GM19035 (cell line): ENCODE results near the gene PTK6.

Experiments used
- ATAC-seq: cut with Tn5 transposase; IDR thresholded peaks from one replicate; pipeline ENCODE4 v1.9.1; 2021; ENCODE audit not compliant: unreplicated experiment

PTK6 gene

DNA sequence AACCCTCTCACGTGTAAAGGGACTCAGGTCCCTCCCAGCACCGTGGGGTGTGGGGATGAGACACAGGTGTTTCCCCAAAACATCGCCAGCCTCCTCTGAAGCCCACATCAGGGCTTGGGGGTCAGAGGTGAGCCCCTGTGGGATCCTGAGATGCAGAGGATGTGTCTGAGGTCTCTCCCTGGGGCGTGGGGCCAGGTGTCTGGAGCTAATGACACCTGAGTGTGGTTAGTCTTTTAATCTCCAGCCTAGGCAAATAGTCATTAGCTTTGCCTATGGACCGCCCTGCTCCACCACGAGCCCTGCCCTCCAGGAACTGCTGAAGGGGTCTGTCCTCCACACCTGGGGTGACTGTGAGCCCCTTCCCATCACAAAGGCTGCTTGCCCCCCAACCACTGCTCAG is 8.6 kb upstream of the PTK6 start:
- ATAC-seq = no peak

DNA sequence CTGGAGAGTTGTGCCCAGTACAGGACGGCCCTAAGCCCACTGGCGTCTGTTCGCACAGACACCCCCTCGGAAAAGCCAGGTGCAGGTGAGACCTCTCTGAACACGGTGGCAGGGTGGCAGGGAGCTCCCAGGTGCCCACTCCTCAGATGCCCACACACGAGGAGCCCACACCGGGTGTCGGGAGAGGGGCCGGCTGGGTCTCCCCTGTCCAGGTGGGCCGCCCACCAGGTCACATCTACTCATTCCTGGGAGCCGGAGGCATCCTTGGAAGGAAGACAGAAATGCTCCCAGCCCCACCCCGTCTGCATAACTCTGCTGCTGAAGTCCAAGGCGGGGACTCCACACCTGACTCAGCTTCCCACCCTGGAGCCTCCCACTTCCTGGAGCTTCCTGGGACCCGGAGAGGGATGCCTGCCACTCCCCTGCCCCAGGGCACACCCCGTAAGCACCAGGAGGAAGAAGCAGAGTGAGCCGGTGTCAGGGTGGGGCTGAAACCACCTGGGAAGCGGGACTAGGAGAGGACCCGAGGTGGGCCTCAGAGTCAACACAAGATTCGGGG is 7.9 kb upstream of the PTK6 start:
- no peak for ATAC-seq

DNA sequence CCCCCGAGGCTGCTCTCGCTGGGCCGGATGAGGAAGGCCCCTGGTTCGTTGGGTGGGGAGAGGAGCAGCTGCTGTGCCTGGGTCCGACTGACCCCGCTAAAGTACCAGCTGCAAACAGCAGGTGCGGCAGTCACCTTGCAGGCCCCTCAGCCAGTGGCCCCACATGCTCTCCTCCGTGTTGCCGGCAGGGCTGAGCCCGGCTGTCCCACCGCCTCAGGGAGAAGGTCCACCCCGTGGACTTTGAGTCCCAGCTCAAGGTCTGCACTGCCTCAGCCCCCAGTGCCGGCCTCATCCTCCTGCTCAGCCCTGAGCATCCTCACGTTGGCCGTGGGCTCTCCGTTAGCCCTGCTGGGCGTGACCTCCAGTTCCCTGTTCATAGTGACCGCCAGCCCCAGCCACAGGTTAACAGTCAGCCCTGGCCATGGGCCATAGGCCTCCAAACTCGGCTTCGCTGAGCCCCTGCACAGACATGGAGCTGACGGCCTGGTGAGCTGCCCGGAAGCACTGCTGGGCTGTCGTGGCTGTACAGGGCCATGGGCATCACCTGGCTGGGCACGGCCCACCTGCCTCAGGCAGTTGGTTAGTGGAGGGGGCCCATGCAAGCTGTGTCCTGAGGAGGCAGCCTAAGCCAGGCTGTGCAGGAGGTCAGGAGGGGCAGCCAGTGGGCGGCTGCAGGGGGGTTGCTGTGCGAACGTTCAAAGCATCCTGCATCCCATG is 7.2 kb upstream of the PTK6 start:
- no peak for ATAC-seq

DNA sequence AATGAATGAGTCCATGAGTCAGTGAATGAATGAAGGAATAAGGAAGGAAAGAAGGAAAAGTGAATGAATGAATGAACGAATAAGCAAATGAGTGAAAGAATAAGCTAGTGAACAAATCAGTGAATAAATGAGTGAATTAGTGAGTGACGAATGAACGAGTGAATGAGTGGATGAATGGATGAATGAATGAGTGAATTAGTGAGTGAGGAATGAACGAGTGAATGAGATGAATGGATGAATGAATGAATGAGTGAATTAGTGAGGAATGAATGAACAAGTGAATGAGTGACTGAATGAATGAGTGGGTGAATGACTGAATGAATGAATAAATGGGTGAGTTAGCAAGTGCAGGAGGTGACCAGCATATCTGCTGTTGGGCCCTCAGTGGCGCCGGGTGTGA is 6.6 kb upstream of the PTK6 start:
- ATAC-seq = no peak

DNA sequence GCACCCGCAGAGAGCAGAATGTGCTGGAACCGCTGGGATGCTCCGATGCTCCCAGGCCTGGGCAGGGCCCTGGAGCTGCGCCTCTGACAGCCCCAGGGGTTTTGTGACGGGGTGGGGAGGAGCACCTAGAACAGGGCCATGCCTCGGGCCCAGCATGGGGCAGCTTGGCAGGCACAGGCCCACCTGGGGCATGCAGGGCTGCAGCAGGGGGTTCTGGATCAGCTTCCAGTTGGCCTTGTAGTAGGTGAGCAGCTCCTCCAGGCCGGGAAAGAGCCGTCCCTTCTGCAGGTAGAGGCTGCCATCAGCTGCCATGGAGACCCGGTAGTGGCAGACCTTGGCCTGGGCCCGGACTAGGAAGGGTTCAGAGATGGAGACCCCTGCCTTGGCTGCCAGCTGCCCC is 6.0 kb upstream of the PTK6 start:
- ATAC-seq = no peak

DNA sequence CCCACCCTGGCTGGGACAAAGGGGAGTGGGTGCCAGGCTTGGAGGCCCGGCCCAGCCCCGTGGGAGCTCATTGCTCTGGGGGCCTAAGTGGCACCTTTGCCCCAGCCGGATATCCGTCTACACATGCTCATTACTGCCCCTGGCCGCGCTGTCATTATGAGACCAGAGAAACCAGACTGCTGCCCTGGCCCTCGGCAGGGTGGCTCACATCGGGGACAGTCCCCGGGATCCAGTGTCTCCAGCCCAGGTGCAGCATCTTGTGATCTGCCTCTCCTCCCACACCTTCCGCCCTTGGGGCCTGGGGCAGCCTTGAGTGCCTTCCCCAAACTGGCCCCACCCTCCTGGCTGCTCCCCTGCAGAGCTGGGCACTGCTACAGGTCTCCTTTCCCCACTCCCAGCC is 5.5 kb upstream of the PTK6 start:
- no peak for ATAC-seq

DNA sequence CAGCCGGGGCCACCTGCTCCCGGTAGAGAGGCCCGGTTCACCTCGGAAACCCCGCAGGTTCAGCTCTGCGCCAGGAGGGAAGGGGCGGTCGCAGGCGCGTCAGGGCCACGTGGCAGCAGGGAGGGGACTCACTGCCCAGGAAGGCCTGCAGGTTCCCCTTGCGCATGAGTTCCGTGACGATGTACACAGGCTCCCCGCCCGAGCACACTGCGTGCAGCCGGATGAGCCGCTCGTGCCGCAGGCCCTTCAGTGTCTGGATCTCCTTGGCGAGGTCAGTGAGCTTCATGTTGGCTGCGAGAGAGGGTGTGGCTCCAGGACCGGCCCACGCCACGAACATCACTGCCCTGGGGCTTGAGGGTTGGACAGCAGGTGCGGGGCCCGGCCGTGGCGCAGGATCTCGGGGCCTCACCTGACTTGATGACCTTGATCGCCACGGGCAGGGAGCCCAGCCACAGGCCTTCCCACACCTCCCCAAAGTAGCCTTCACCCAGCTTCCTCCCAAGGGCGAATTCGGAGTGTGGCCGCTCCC is 4.9 kb upstream of the PTK6 start:
- no peak for ATAC-seq

DNA sequence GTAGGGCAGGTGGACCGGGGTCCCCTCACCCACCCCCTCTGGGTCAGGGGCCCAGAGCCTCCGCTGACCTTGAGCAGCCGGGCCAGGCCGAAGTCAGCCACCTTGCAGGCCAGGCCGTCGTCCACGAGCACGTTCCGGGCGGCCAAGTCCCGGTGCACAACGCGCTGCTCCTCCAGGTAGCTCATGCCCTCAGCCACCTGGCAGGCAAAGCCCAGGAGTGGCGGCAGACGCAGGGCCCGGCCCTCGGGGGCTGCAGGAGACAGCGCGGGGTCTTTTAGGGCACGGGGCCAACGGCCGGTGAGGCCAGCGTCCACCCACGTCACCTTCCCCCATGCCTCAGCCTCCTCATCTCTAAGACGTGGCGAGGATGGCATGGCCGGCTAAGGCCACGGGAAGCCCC is 4.2 kb upstream of the PTK6 start:
- no peak for ATAC-seq

DNA sequence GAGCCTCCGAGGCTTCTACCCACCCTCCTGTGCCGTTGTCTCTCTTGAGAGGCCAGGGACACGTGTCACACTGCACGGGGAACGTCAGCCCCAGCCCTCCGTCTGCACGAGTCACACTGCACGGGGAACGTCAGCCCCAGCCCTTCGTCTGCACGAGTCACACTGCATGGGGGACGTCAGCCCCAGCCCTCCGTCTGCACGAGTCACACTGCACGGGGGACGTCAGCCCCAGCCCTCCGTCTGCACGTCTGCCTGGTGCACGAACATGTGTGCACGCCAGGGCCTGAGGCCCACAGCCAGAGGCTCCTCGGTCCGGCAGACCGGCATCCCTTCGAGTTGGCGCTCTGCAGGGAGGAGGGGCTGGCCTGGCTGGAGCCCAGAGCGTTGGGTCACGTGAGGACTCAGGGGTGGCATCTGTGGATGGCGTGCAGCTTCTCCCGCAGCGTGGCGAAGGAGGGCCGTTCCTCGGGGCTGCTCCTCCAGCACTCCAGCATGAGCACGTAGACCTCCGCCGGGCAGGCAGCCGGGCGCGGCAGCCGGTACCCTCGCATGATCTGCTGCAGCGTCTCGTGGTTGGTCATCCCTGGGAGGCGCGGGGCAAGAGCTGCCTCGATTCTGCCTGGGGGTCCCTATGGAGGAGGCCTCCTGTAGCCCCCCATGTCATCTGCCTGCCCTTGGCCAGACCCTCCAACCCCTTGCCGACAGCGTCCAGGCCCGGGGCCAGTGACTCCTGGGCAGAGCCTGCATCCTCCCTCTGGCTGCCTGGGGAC is 3.4 kb upstream of the PTK6 start:
- ATAC-seq = no peak

DNA sequence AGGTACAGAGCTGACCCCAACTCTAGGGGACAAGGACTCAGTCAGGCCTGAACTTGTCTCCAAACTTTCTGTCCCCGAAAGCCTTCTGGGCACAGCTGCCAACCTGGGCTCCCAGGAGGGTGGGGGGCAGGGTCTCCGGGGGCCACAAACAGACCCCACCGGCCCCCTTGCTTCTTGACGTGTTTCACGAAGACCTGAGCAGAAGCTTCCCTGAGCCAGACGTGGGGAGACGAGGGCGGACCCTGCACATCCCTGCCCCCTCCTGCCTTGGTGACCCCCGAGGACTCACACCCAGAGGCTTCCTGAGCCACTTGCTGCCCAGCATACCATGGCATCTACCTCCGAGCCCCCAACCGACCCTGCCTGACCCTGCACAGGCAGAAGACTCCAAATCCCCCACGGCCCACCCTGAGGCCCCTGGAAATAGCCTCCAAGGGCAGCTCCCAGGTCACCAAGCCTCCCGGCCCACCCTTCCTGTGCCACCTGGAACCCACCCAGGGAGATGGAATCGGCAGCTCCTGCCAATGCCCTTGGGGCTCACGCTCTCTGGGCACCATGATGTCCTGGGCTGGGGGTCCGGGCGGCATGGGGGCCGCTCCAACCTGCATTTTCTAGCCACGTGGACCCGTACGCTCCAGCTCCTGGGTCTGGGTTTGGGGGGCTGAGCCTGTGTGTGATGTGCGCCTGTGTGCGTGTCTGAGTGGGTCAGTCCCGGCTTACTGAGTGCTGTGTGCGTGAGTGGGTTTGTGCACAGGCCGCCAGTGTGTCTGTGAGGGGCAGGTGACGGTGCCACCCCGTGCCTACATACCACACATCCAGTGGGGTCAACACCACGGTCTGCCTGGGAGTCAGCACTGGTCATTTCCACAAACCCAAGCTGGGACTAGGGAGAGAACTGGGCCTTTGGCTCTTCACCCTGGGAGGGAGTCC is 2.5 kb upstream of the PTK6 start:
- no peak for ATAC-seq

DNA sequence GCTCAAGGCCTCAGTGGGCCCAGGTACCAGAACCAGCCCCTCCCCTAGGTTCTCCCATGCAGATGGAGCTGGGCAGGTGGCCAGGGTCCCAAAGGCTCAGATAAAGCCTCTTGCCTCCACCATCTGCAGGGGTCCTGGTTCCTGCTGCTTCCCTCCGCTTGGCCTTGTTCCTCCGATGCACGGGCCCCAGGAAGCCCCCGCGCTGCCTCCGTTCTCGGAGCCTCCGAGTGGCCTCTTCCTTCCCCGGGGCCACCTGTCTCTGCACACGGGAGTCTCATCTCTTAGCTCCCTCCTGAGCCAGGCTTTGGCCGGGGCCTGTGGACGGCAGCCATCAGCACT is 1.9 kb upstream of the PTK6 start:
- ATAC-seq = no peak

DNA sequence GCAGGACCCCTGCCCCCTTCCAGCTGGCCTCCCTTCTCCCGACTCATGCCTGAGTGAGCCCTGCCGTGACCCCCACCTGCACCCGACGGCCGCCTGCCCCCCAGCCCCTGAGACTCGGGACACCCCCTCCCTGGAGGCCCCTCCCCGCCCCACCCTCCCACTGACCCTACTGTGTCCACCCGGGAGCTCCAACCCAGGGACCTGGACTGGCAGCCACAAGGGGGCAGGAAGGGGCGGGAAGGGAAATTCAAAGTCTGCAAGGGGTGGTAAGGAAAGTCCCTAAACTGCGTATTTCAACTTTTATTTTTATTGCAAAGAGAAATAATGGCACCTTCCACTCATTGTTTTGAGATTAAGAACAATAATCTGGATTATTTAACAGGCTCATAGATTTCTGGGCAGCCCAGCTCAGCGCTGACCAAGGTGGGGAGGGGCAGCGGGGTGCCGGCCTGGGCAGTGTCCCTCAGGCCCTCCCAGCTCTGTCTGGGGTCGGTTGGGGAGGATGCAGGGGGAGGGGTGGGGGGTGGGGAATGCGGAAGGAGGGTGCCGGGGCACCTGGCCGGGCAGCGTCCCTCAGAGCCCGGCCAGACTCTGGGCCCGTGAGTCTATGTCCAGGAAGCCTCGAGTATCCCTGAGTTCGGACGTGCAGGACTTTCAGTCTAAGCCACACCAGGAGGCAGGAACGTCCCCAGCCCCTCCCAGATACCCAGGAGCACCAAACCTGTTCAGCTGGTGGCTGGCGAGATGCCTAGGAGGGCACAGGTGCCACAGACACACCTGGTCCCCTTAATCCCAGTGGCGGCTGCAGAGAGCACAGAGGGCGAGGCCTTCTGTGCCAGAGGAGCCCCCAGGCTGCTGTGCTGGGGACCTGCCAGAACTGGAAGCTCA is 1.3 kb upstream of the PTK6 start:
- no peak for ATAC-seq

DNA sequence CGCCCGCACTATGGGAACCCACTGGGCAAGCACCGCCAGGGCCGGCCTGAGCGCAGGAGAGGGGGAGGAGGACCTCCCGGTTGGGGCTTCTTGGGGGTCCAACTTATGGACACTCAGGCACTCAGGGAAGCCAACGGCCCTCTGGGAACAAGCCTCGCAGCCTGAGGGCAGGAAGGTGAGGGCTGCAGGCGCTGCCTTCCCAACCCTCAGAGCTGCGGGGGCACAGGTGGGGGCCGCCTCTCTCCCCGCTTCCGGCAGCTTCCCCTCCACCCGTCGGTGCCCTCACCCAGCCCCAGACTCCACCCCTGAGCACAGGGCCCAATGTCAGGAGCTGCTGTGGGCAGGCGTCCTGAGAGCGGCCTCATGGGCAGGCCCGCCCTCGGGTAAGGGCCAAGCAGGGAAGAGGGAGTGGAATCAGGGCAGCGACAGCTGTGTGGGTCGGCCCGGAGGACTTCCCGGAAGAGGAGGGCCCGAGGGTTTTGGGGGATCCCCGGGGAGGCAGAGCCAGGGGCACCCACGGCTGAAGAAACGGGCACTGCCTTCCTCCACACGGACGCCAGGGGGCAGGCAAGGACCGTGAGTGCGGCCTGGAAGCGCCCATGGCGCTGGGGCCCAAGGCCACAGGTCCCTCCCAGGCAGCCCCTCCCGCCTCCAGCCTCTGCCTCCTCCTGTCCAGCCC is 488 bp upstream of the PTK6 start:
- peak; percentile 83 for ATAC-seq

DNA sequence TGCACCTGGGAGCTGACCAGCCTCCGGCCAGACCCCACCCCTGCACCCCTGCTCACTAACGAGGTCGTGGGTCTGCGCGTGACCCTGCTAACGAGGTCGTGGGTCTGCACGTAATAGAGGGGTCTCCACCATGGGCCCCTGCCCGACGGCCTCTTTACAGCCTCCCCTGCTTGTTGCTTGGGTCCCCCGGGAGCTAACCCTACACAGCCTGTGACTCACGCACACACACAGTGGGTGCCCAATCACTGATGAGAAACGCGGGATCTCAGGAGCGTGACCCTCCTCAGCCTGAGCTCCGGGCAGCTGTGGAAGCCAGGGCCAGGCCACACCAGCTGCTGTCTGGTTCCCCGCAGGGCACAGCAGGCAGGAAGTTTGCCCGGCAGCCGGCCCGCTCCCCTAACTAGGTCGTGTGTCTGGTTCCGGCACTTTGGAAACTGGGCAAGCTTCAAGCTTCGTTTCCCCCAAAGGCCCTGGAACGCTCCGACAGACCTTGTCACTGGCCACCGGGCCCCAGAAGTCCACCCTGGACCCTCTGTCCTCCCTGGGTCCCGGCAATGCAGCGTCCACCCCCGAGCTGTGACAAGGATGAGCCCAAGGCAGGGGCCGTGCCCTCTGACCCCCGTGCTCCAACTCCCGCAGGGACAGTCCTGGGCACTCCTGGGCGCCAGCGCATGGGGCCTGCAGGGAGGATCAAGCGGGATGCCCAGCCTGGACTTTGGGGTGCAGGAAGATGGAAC is 767 bp downstream of the PTK6 start:
- ATAC-seq = no peak

DNA sequence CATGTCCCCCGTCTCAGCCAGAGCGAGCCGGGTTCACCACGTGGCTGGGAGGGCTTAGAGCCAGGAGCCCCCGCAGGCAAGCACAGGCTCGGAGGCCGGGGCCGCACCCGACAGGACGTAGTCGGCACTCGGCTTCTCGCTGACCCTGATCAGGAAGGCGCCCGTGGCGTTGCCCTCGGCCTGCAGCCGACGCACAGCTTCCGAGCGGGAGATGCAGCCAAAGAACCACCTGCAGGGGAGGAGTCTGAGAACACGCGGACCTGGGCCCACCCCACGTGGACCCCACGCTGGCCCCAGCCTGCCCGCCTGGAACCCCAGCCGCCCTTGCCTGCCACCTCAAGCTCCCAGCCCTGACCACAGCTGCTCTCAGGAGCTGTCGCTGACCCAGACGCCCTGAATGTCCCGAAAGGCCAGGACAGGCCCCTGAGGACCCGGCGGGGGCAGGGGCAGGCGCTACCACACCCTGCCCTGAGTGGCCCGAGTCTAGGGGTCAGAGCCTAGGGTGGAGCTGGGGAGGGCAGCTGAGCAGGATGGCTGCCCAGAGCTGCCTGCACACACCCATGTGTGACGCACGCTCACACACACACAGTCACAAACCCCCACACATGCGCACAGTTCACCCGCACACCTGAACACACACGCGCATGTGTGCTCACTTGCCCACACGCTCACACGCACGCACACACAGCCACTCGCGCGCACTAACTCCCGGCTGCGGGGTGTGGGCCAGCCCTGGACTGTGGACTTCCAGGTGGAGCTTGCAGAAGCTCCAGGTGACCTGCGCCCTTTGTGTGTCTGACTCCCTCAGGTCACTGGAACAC is 2.1 kb downstream of the PTK6 start:
- ATAC-seq = no peak

DNA sequence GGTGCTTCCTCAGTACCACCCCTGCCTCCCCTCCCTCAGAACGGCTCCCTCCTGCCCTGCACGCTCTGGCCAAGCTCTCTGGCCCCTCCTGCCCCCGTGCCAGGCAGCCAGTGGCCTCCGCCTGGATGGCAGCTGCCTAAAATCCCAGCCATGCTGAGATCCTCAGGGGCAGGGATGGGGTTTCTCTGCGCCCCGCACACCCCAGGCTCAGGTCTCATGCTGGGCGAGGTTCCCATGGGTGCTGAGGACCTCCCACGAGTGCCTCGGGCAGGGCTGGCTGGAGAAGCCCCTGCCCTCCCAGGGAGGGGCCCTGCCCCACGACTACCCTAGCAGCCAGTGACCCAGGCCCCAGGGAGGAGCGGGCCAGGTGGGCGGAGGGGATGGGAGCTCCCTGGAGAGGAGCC is 2.7 kb downstream of the PTK6 start:
- no peak for ATAC-seq

DNA sequence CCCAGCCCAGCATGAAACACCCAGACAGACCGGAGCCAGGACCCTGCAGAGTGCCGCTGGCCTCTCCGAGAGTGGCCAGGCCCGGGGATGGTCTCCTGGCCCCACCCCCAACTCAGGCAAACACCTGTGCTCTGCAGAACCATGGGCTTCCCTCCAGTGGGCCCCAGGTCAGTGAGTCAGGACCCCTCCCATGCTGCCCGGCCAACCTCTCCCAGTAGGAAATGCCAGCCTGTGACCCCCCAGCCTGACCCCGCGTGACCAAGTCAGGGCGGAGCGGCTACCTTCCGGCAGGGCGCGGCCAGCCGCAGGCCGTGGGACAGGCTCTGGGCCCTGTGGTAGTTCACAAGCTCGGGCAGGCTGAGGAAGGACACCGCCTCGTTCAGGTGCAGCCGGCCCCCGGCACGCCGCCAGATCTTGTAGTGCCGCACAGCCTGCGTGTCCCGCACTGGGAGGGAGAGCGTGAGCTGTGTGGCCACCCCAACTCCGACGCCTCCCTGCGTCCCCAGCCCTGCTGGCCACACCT is 3.2 kb downstream of the PTK6 start:
- no peak for ATAC-seq

DNA sequence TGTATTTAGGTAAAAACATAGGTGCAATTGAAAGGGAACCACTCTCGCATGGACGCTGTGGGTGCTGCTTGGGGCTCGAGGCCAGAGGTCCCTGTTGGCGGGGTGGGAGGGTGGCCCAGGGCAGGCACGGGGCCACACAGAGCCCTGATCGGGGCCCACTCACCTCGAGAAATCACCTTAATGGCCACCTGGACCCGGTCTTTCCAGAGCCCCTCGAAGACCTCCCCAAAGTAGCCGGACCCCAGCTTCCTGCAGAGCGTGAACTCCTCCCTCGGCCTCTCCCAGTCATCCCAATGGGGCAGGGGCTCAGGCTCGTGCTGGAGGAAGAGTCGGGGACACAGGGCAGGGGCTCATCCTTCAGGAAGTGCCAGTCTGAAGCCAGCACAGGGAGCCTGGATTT is 3.8 kb downstream of the PTK6 start:
- no peak for ATAC-seq
